ENCODE data around the gene FUNDC2.

DNA sequence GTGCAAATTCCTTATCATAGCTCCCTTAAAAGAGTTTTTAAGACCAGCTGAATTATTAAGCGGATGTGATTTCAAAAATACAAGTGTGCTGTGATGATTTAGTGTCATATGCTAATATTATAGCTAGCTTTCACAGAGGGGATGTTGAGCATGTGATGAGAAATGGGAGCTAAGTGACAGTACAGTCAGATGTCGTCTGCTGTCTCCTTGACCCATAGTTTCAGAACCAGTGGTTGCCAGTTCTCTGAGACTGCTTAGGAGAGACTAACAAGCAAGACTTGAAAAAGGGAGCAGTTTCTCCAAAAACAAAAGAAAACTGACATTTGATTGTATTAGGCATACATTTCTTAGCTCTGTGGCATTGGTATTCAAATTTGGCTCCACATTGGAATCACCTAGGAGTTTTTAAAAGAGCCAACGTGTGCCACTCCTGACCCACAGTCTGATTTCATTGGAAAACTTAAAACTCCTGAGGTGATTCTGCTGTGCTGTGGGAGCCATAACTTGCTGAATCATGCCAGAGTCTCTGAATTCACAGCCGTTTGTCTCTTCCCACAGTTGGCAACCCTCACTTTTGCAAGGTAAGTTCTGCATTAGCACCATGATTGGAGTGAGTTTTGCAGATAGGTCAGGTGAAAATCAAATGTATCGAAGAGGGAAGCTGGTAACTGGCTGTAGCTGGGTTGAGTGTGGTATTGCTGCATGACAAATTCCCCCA lies 20.3 kb downstream of the FUNDC2 start:
- TF ChIP-seq CTCF (conservative IDR thresholded peaks at IDR 0.05; ENCODE audit: low read depth, low read length), result no peak
- no peak for TF ChIP-seq EZH2 (IDR thresholded peaks at IDR 0.05; ENCODE audit: low read length, unreplicated experiment)
- TF ChIP-seq EZH2phosphoT487 (IDR thresholded peaks at IDR 0.05; ENCODE audit: borderline replicate concordance, low read length), result no peak

All from PC-3 (cell line).